GM23248 (cell line): ENCODE measurements around the gene FRAS1.

Experiments
- EZH2 ChIP-seq: fragments of 200-600 bp; sonication (generic); IDR thresholded peaks from 2 replicates; pipeline ENCODE4 v1.6.1; 2018; ENCODE audit warnings: antibody characterized with exemption, mild to moderate bottlenecking; ENCODE audit not compliant: insufficient read depth, poor library complexity, severe bottlenecking
- EZH2phosphoT487 ChIP-seq: fragments of 200-600 bp; sonication (generic); IDR thresholded peaks from 2 replicates; pipeline ENCODE4 v1.6.1; 2018; ENCODE audit warnings: antibody characterized with exemption, moderate library complexity, mild to moderate bottlenecking, low read depth; ENCODE audit not compliant: insufficient read depth

DNA sequence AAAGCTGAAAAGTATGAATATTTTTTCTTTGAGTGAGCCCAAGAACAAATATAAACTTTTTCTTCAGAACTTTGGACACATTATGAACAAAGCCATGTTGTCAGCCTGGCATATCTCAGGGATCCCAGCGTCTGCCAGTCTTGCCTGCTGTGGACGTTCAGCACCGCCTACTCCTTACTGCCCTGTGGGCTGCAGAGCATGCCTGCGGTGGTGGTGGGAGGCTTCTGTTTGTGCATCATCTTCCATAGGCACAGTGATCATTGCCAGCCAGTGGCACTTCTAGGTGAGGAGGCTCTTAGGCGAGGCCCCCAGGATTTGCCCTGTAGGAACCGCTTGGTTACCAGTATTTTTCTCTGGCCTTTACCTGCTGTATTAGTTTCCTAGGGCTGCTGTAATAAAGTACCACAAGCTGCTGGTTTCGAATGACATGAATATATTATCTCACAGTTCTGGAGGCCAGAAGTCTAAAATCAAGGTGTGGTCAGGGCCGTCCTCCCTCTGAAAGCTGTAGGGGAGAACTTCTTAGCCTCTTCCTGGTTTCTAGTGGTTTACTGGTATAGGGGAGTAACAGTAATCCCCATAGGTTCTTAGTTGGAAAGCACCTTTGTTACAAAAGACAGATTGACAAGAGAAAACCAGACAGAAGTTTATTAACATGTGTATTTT lies 509.8 kb downstream of the FRAS1 start:
- no peak for TF ChIP-seq EZH2
- TF ChIP-seq EZH2phosphoT487: no peak
